CD4-positive, alpha-beta memory T cell (primary cell): ENCODE data around the gene CERS1. TPM values are rescaled to one million over a fixed set of nuclear protein-coding genes. Genes with fewer than 3 reads are reported as not detected.

ENCODE experiments used
- CTCF ChIA-PET: fragments of 350-600 bp; sonication (Branson Sonifier 250); formaldehyde crosslinking; loops from one replicate; lab custom pipeline; 2021; ENCODE audit warnings: inconsistent platforms; ENCODE audit not compliant: partially characterized antibody; lab: Charles Lee
- POLR2A ChIA-PET: fragments of 350-600 bp; sonication (Branson Sonifier 250); formaldehyde crosslinking; loops from one replicate; lab custom pipeline; 2021; ENCODE audit not compliant: partially characterized antibody; lab: Charles Lee
- DNase-seq, 5 donors: peaks; one replicate each; pipeline versions ENCODE4 v3.0.0 to v3.0.0-alpha.2; 2020 to 2022; ENCODE audit warnings: mixed read lengths in 1 of 5
- H3K27ac ChIP-seq: one replicate; pipeline ENCODE4 v1.7.0; 2013; ENCODE audit warnings: low read depth, low read length
- H3K27me3 ChIP-seq: 2 replicates; pipeline ENCODE4 v1.7.0; 2013; ENCODE audit warnings: mild to moderate bottlenecking, low read length, moderate library complexity; ENCODE audit not compliant: insufficient read depth
- H3K36me3 ChIP-seq: 2 replicates; pipeline ENCODE4 v1.7.0; 2013; ENCODE audit warnings: mild to moderate bottlenecking, low read length, moderate library complexity; ENCODE audit not compliant: insufficient read depth
- H3K4me1 ChIP-seq: 2 replicates; pipeline ENCODE4 v1.7.0; 2013; ENCODE audit warnings: mild to moderate bottlenecking, low read length, moderate library complexity; ENCODE audit not compliant: insufficient read depth
- H3K4me3 ChIP-seq, 2 donors: one replicate each; pipeline ENCODE4 v1.7.0; 2013; ENCODE audit warnings: low read length in 2 of 2, mild to moderate bottlenecking in 1 of 2
- H3K9me3 ChIP-seq, 2 donors: one replicate each; pipeline ENCODE4 v1.7.0; 2013; ENCODE audit warnings: low read length in 2 of 2, control low read depth in 1 of 2; ENCODE audit not compliant: control insufficient read depth in 1 of 2
- H3K27ac Mint-ChIP-seq, 7 donors: one replicate each; pipeline ENCODE4 v1.8.0; 2020 to 2021; ENCODE audit warnings: mixed read lengths in 7 of 7, mild to moderate bottlenecking in 6 of 7, inconsistent platforms in 3 of 7, moderate library complexity in 3 of 7
- H3K27me3 Mint-ChIP-seq, 2 donors: one replicate each; pipeline ENCODE4 v1.8.0; 2020 to 2021; ENCODE audit warnings: mixed read lengths in 2 of 2
- H3K36me3 Mint-ChIP-seq, 2 donors: one replicate each; pipeline ENCODE4 v1.8.0; 2020 to 2021; ENCODE audit warnings: mixed read lengths in 2 of 2, inconsistent platforms in 1 of 2, mild to moderate bottlenecking in 1 of 2
- H3K4me1 Mint-ChIP-seq, 4 donors: one replicate each; pipeline ENCODE4 v1.8.0; 2020 to 2021; ENCODE audit warnings: mixed read lengths in 4 of 4, mild to moderate bottlenecking in 1 of 4
- H3K4me3 Mint-ChIP-seq, 8 donors: one replicate each; pipeline ENCODE4 v1.8.0; 2020 to 2021; ENCODE audit warnings: mixed read lengths in 8 of 8, mild to moderate bottlenecking in 7 of 8, moderate library complexity in 6 of 8, inconsistent platforms in 3 of 8
- H3K9me3 Mint-ChIP-seq, 8 donors: one replicate each; pipeline ENCODE4 v1.8.0; 2020 to 2021; ENCODE audit warnings: mixed read lengths in 8 of 8, mild to moderate bottlenecking in 5 of 8, inconsistent platforms in 3 of 8, moderate library complexity in 1 of 8
- intact Hi-C: fragments of 100-400 bp; cut with micrococcal nuclease; formaldehyde crosslinking; loops from one replicate; pipeline ENCODE4 v1.15.1; 2023
- polyA plus RNA-seq, 2 donors: library from polyadenylated mRNA; unstranded; fragments of 300-500 nt; fragmentation: Illumina TruSeq; gene quantifications; one replicate each; pipeline ENCODE4 v1.2.3, GENCODE V29; 2021
- total RNA-seq, 2 experiments: library from RNA; stranded (reverse); gene quantifications; one replicate each; pipeline ENCODE4 v1.2.3, GENCODE V29; 2021

Gene CERS1
- total and polyA plus RNA-seq, 4 experiments from 2014 or later: not detected

DNA sequence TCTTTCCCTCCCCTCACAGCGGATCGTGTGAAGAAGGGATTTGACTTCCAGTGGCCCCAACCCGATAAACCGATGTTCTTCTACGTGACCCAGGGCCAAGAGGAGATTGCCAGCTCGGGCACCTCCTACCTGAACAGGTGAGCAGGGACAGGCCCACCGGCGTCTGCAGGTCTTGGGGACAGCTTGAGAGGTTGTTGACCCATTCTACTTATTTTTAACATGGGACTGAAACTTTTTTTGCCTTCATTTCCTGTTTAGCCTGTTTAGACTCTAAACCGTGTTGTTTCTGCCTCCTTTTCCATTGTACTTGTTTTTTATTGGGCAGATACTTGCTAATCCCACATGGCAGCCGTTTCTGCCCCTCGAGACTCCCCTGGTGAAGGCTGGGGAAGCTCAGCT, 35.7 kb downstream of the CERS1 start:
- CTCF ChIA-PET: no interaction called here
- no peak for DNase-seq
- peaks cover 0 to 2% (median 0%) of the 10 kb centered on the region in 8 donors for H3K9me3 Mint-ChIP-seq
- Histone ChIP-seq H3K27me3 (no peaks in the 10 kb centered on the region), H3K9me3 (no peaks in the 10 kb centered on the region), H3K27ac (no peak overlapping the region), H3K4me3 (no peak overlapping the region), H3K36me3 (peaks cover 89% of the 10 kb centered on the region), H3K4me1 (no peaks in the 10 kb centered on the region)
- peaks cover 35 to 70% of the 10 kb centered on the region in 2 donors for H3K36me3 Mint-ChIP-seq
- intact Hi-C loops: loop anchor here (10.0 kb wide), 1 partner anchor 54 kb away; the partner anchor contains the start of genes COPE and DDX49
- no peak overlapping the region for H3K4me3 Mint-ChIP-seq
- H3K27me3 Mint-ChIP-seq: no peaks in the 10 kb centered on the region
- no peaks in the 10 kb centered on the region for H3K4me1 Mint-ChIP-seq
- H3K27ac Mint-ChIP-seq: peak overlapping the region in 2 of 7 donors; percentile 12 to 29
- POLR2A ChIA-PET: no interaction called here

DNA sequence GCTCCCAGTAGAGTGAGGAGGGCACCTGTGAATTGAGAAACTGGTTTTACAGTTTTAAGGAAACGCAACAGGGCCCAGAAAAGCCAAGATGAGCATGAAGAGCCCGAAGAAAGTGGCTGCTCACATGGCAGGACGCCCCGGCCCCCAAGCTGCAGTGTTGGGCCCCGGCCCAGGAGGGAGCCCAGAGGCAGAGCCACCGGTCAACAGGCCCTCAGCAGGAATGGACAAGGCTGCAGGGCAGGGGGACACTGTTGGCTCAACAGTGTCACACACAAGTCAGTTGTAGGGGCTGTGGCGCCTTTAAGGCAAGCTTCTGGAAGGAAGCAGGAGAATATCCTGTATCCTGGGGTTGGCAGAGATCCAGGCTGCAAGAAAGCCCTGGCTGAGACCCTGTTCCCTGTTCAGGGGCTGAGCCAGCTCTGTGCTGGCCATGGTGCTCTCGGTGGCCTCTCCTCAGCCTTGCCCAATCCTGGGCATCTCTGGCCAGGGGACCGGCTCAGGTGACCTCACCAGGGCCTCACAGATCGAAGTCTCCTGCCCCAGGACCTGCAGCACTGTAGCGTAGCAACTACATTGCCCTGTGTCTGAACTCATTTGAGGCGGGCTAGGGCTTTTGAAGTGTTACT, 36.2 kb downstream of the CERS1 start:
- no peaks in the 10 kb centered on the region for H3K4me1 ChIP-seq
- ChIA-PET CTCF (interaction anchor here (0.7 to 2.1 kb wide), 3 partner anchors 9 to 271 kb away, joined by 4 to 11 read pairs (median 6); partner anchors contain the start of gene REX1BD), POLR2A (no interaction called here)
- DNase-seq: no peak
- peaks cover 92% of the 10 kb centered on the region for H3K36me3 ChIP-seq
- Mint-ChIP-seq H3K27me3 (no peaks in the 10 kb centered on the region), H3K9me3 (peaks cover 0 to 2% (median 0%) of the 10 kb centered on the region in 8 donors), H3K4me3 (no peak overlapping the region), H3K36me3 (peaks cover 37 to 69% of the 10 kb centered on the region in 2 donors), H3K27ac (peak overlapping the region in 1 of 7 donors; percentile 12), H3K4me1 (no peaks in the 10 kb centered on the region)
- no peak overlapping the region for H3K4me3 ChIP-seq
- H3K27ac ChIP-seq: no peak overlapping the region
- intact Hi-C loops: loop anchor here (10.0 kb wide), 1 partner anchor 55 kb away; the partner anchor contains the start of genes COPE and DDX49
- no peaks in the 10 kb centered on the region for H3K27me3 ChIP-seq
- no peaks in the 10 kb centered on the region for H3K9me3 ChIP-seq

DNA sequence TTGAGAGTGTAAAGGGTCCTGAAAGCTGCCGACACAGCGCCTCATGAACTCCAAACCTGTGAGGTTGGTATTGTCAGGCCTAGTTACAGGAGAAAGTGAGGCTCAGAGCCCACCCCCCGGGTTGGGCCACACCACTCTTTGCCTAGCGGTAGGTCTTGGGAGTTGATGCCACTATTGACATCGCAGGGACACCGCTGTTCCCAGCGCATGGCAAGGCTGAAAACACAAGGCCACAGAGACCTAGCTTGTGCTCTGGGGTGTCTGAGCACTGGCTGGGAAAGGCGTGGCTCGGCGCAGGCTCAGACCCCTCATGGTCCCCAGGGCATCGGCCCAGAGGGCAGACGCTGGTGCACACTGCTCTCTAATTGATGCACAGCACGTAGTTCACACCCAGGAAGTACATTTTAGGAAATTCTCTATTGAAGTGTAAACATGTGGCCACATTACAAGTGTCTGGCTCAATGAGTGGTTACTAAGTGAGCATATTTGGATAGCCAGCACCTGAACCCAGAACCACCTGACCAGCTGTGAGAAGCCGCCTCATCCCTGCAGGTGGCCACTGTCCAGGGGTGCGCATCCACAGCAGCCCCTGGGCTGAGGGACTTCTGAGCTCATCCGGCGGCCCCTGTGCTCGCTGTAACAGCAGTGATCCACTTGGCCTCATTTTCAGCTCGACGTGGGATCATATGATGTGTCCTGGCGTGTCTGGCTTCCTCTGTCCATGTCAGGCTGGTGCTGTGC, 36.9 kb downstream of the CERS1 start:
- no peaks in the 10 kb centered on the region for H3K4me1 ChIP-seq
- H3K9me3 ChIP-seq: no peaks in the 10 kb centered on the region
- intact Hi-C loops: no loop called here
- Mint-ChIP-seq H3K4me3 (no peak overlapping the region), H3K27me3 (no peaks in the 10 kb centered on the region), H3K36me3 (peaks cover 41 to 72% of the 10 kb centered on the region in 2 donors), H3K27ac (no peak overlapping the region), H3K9me3 (peaks cover 0 to 2% (median 0%) of the 10 kb centered on the region in 8 donors), H3K4me1 (no peaks in the 10 kb centered on the region)
- H3K27ac ChIP-seq: no peak overlapping the region
- H3K36me3 ChIP-seq: peaks cover 96% of the 10 kb centered on the region
- DNase-seq: no peak
- H3K27me3 ChIP-seq: no peaks in the 10 kb centered on the region
- no peak overlapping the region for H3K4me3 ChIP-seq
- ChIA-PET POLR2A (interaction anchor here (0.8 kb wide), 1 partner anchor 15 kb away, joined by 3 read pairs; no protein-coding TSS in a partner anchor), CTCF (interaction anchor here (0.7 to 2.1 kb wide), 5 partner anchors 8 to 270 kb away, joined by 3 to 11 read pairs (median 4); partner anchors contain the start of gene REX1BD)

DNA sequence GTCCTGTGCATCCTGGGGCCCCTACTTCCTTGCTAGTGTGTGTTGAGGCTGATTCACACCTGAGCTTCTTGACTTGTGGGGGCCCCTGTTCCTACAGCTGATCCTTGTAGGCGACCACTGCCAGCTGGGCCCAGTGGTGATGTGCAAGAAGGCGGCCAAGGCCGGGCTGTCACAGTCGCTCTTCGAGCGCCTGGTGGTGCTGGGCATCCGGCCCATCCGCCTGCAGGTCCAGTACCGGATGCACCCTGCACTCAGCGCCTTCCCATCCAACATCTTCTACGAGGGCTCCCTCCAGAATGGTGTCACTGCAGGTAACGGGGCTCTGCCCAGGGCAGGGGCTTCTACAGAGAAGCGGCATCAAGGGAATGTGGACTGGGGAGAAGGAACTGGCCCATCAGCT, 38.7 kb downstream of the CERS1 start:
- peak in 1 of 5 donors; percentile 2 for DNase-seq
- no peaks in the 10 kb centered on the region for H3K9me3 ChIP-seq
- H3K36me3 ChIP-seq: peaks cover 96% of the 10 kb centered on the region
- H3K36me3 Mint-ChIP-seq: peaks cover 52 to 76% of the 10 kb centered on the region in 2 donors
- peaks cover 0 to 2% (median 0%) of the 10 kb centered on the region in 8 donors for H3K9me3 Mint-ChIP-seq
- no peaks in the 10 kb centered on the region for H3K4me1 ChIP-seq
- H3K27me3 ChIP-seq: no peaks in the 10 kb centered on the region
- intact Hi-C loops: no loop called here
- no peak overlapping the region for H3K27ac ChIP-seq
- H3K27ac Mint-ChIP-seq: no peak overlapping the region
- ChIA-PET CTCF (interaction anchor here (2.4 kb wide), 1 partner anchor 10 kb away, joined by 12 read pairs; no protein-coding TSS in a partner anchor), POLR2A (no interaction called here)
- H3K27me3 Mint-ChIP-seq: no peaks in the 10 kb centered on the region
- H3K4me3 ChIP-seq: no peak overlapping the region
- no peaks in the 10 kb centered on the region for H3K4me1 Mint-ChIP-seq
- H3K4me3 Mint-ChIP-seq: no peak overlapping the region

DNA sequence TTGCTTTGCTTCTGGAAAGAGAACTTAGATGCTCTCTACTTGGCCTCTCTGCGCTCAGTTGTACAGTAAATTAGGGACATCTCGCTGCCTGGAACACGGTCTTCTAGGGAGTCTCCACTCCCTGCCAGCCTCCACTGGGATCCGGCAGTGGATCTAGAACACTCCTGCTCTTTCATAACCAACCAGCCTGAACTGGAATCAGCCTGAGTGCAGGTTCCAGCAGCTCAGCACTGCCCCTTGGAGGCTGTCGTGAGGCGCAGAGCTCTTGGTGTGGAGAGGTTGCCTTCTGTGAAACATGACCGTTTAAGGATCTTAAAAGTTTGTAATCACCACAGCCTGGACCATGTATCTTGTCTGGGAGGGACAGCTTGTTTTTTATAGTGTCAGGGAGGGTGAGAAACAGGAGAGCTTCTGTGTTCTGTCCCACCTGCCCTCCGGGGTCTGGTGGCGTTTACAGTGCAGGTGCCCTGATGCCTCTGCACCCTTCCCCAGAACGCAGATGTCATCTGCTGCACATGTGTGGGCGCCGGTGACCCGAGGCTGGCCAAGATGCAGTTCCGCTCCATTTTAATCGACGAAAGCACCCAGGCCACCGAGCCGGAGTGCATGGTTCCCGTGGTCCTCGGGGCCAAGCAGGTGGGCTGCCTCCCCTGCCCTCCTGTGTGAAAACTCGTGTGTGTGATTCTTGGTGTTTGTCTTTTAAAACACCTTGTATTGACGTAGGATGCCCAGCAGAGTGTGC, 39.4 kb downstream of the CERS1 start:
- Histone ChIP-seq H3K36me3 (peaks cover 96% of the 10 kb centered on the region), H3K4me1 (no peaks in the 10 kb centered on the region), H3K4me3 (no peak overlapping the region), H3K27ac (no peak overlapping the region), H3K27me3 (no peaks in the 10 kb centered on the region), H3K9me3 (no peaks in the 10 kb centered on the region)
- intact Hi-C loops: no loop called here
- Mint-ChIP-seq H3K4me3 (no peak overlapping the region), H3K4me1 (no peaks in the 10 kb centered on the region), H3K27ac (no peak overlapping the region), H3K36me3 (peaks cover 49 to 75% of the 10 kb centered on the region in 2 donors), H3K9me3 (peaks cover 0 to 2% (median 0%) of the 10 kb centered on the region in 8 donors), H3K27me3 (no peaks in the 10 kb centered on the region)
- CTCF ChIA-PET: interaction anchor here (0.9 to 2.4 kb wide), 3 partner anchors 9 to 16 kb away, joined by 3 to 12 read pairs (median 3); no protein-coding TSS in a partner anchor
- POLR2A ChIA-PET: interaction anchor here (1.1 kb wide), 1 partner anchor 25 kb away, joined by 5 read pairs; the partner anchor contains the start of gene UPF1
- DNase-seq: no peak

DNA sequence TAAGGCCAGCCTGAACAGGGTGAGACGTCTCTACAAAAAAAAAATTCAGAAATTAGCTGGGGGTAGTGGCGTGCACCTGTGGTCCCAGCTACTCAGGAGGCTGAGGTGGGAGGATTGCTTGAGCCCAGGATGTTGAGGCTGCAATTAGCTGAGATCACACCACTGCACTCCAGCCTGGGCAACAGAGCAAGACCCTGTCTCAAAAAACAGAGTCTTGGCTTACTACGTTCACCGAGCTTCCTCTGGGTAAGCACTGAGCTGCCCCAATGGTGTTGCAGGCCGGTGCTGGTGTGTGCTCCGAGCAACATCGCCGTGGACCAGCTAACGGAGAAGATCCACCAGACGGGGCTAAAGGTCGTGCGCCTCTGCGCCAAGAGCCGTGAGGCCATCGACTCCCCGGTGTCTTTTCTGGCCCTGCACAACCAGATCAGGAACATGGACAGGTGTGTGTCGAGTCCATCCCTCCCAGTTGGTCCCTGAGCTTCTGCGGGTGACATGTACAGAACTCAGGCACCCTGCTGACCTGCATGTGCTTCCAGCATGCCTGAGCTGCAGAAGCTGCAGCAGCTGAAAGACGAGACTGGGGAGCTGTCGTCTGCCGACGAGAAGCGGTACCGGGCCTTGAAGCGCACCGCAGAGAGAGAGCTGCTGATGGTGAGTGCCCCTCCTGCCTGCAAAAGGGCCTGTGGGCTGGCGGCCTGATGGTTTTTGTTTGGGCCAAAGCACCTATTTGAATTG, 40.1 kb downstream of the CERS1 start:
- H3K9me3 Mint-ChIP-seq: peaks cover 0 to 2% (median 0%) of the 10 kb centered on the region in 8 donors
- H3K36me3 ChIP-seq: peaks cover 96% of the 10 kb centered on the region
- POLR2A ChIA-PET: interaction anchor here (1.1 kb wide), 1 partner anchor 24 kb away, joined by 5 read pairs; the partner anchor contains the start of gene UPF1
- intact Hi-C loops: no loop called here
- H3K27ac Mint-ChIP-seq: peak overlapping the region in 1 of 7 donors; percentile 35
- H3K27ac ChIP-seq: no peak overlapping the region
- no peaks in the 10 kb centered on the region for H3K9me3 ChIP-seq
- H3K36me3 Mint-ChIP-seq: peaks cover 53 to 75% of the 10 kb centered on the region in 2 donors
- CTCF ChIA-PET: interaction anchor here (0.9 to 2.4 kb wide), 4 partner anchors 8 to 15 kb away, joined by 3 to 12 read pairs (median 4); no protein-coding TSS in a partner anchor
- no peaks in the 10 kb centered on the region for H3K4me1 Mint-ChIP-seq
- no peaks in the 10 kb centered on the region for H3K4me1 ChIP-seq
- no peaks in the 10 kb centered on the region for H3K27me3 ChIP-seq
- no peaks in the 10 kb centered on the region for H3K27me3 Mint-ChIP-seq
- no peak for DNase-seq
- H3K4me3 Mint-ChIP-seq: no peak overlapping the region
- no peak overlapping the region for H3K4me3 ChIP-seq
